DOHH2 (cell line): ENCODE data around the gene RASSF4.

Experiments
- EZH2phosphoT487 ChIP-seq: fragments of 200-600 bp; sonication (generic); IDR thresholded peaks from 2 replicates; pipeline ENCODE4 v1.6.1; 2017; ENCODE audit warnings: borderline replicate concordance, mild to moderate bottlenecking, antibody characterized with exemption, low read length, moderate library complexity, mixed read lengths
- TF ChIP-seq, protein P1 (sequence below): fragments of 200-600 bp; sonication (generic); IDR thresholded peaks from one replicate; pipeline ENCODE4 v1.5.1; 2014; ENCODE audit warnings: antibody characterized with exemption, mild to moderate bottlenecking, low read depth, low read length; ENCODE audit not compliant: poor library complexity, severe bottlenecking

DNA sequence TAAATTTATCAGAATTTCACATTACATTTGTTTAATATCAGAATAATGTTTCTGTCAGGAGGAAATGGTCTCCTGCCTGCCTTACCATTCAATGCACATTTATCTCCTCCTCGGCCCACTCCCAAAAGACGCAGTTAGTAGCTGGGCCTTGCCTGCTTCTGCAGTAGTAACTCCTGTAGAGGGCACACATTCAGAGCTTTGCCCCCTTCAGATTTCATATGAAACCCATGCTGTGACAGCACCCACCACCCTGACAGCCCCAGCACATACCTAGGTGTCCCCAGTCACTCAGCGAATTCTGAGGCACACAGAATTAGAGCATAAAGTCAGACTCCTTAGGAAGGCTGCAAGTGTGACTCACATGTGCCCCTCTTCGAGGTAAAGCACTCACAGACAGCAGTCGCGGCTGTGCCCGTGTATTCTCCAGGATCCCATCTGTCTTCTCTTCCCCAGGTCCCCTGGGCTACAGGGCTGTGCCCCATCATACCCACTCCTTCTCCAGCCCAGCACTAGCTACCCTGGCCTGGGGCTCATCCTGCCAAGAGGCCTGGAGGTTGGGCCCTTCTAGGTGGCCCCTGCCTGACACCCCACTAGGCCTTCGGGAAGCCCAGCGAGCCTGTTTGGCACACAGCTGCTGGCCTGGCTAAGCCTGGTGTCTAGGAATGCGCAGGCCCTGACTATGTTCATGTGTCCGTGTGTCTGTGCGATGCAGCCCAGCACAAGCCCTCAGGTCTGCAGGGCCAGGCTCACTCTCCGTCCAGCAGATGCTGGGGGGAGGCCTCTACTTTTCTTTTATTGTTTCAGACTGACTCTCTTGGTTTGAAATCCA lies 23.7 kb downstream of the RASSF4 start:
- no peak for TF ChIP-seq EZH2phosphoT487
- TF ChIP-seq, protein P1, sequence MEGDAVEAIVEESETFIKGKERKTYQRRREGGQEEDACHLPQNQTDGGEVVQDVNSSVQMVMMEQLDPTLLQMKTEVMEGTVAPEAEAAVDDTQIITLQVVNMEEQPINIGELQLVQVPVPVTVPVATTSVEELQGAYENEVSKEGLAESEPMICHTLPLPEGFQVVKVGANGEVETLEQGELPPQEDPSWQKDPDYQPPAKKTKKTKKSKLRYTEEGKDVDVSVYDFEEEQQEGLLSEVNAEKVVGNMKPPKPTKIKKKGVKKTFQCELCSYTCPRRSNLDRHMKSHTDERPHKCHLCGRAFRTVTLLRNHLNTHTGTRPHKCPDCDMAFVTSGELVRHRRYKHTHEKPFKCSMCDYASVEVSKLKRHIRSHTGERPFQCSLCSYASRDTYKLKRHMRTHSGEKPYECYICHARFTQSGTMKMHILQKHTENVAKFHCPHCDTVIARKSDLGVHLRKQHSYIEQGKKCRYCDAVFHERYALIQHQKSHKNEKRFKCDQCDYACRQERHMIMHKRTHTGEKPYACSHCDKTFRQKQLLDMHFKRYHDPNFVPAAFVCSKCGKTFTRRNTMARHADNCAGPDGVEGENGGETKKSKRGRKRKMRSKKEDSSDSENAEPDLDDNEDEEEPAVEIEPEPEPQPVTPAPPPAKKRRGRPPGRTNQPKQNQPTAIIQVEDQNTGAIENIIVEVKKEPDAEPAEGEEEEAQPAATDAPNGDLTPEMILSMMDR: no peak
